Neuron (in vitro differentiated cells): Measurements from ENCODE around the gene CABCOCO1.

ENCODE experiments used
- H2AFZ ChIP-seq: one replicate; pipeline ENCODE4 v1.6.1; 2013; ENCODE audit warnings: low read depth, mild to moderate bottlenecking, inconsistent platforms, low read length, moderate library complexity
- H3K27me3 ChIP-seq: one replicate; pipeline ENCODE4 v1.6.1; 2013; ENCODE audit warnings: low read length; ENCODE audit not compliant: insufficient read depth
- H3K36me3 ChIP-seq: one replicate; pipeline ENCODE4 v1.6.1; 2013; ENCODE audit warnings: low read length; ENCODE audit not compliant: insufficient read depth
- H3K4me1 ChIP-seq: one replicate; pipeline ENCODE4 v1.6.1; 2013; ENCODE audit warnings: low read length; ENCODE audit not compliant: insufficient read depth
- H3K4me3 ChIP-seq: 2 replicates; pipeline ENCODE4 v1.5.1; 2013; ENCODE audit warnings: mild to moderate bottlenecking, low read length, moderate library complexity
- H3K9me3 ChIP-seq: one replicate; pipeline ENCODE4 v1.6.1; 2013; ENCODE audit warnings: low read length

CABCOCO1 gene

DNA sequence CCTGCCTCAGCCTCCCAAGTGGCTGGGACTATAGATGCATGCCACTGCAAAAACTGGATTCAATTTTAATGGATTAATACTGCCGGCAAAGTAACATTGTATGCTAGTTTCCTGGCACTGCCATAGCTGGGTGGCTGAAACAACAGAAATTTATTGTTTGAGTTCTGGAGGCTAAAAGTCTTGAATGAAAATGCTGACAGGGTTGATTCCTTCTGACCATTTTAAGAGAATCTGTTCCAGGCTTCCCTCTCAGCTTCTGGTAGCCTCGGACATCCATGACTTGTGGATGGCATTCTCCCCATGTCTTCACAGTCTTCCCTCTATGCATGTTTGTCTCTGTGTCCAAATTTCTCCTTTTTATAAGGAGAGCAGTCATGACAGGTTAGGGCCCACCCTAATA, 151.4 kb downstream of the CABCOCO1 start:
- no peaks in the 10 kb centered on the region for H3K9me3 ChIP-seq
- H3K27me3 ChIP-seq: no peaks in the 10 kb centered on the region
- H3K4me3 ChIP-seq: no peak overlapping the region
- H3K4me1 ChIP-seq: no peaks in the 10 kb centered on the region
- H2AFZ ChIP-seq: no peak overlapping the region
- H3K36me3 ChIP-seq: no peaks in the 10 kb centered on the region

DNA sequence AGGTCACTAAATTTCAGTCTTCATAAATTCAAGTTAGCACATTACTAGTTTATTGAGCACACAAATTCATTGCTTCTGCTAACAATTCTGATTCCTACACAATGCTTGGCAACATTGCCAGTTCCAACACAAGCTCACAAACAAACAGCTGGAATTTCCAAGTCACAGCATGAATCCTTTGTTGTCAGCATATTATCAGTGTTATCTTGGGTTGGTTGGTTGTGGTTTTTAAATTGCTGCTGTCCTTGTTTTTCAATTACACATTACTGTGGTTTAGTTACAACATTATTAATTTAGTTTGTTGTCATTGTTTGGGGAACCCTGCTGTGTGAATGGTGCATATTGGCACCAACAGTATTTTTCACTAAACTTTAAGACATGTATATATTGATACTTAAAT, 152.8 kb downstream of the CABCOCO1 start:
- no peaks in the 10 kb centered on the region for H3K27me3 ChIP-seq
- H3K9me3 ChIP-seq: no peaks in the 10 kb centered on the region
- no peak overlapping the region for H2AFZ ChIP-seq
- no peak overlapping the region for H3K4me3 ChIP-seq
- no peaks in the 10 kb centered on the region for H3K4me1 ChIP-seq
- H3K36me3 ChIP-seq: no peaks in the 10 kb centered on the region
